ENCODE results near the gene DAG1. TPM values are rescaled to one million over a fixed set of nuclear protein-coding genes. Genes with fewer than 3 reads are reported as not detected.

DAG1 gene
- total and polyA plus RNA-seq, 7 experiments from 2014 or later, result 5.4 to 22.3 (median 16.9) TPM

- Mint-ChIP-seq H3K36me3 (peaks cover 4 to 20% (median 9%) of the 10 kb centered on the region in 5 donors), H3K4me3 (no peak overlapping the region), H3K4me1 (peaks cover 2 to 9% (median 6%) of the 10 kb centered on the region in 7 donors), H3K9me3 (no peaks in the 10 kb centered on the region), H3K27ac (no peak overlapping the region), H3K27me3 (no peaks in the 10 kb centered on the region)
- no peaks in the 10 kb centered on the region for H3K9me3 ChIP-seq (ENCODE audit: control insufficient read depth in 2 of 3, low read length in 3 of 3)
- H3K4me3 ChIP-seq (ENCODE audit: low read length), result no peak overlapping the region
- ATAC-seq, result no peak
- peaks cover 3 to 39% (median 7%) of the 10 kb centered on the region in 3 experiments for H3K36me3 ChIP-seq (ENCODE audit: control insufficient read depth in 2 of 3, insufficient read depth in 3 of 3, low read length in 3 of 3)
- POLR2A ChIA-PET, result no interaction called here
- H3K27me3 ChIP-seq (ENCODE audit: control insufficient read depth in 2 of 2, insufficient read depth in 2 of 2, low read length in 2 of 2), result no peaks in the 10 kb centered on the region
- intact Hi-C loops (cut with micrococcal nuclease), result no loop called here
- no peak for DNase-seq
- H3K27ac ChIP-seq (ENCODE audit: low read depth, low read length), result no peak overlapping the region
- CTCF ChIA-PET, result interaction anchor here (2.9 kb wide), 1 partner anchor 8 kb away, joined by 13 read pairs; no protein-coding TSS in a partner anchor
- no peaks in the 10 kb centered on the region for H3K4me1 ChIP-seq (ENCODE audit: control insufficient read depth in 2 of 2, insufficient read depth in 2 of 2, low read length in 2 of 2)
These were observed 60.6 kb downstream of the DAG1 start for GRCh38 chr3:49530701-49531100.

DNA sequence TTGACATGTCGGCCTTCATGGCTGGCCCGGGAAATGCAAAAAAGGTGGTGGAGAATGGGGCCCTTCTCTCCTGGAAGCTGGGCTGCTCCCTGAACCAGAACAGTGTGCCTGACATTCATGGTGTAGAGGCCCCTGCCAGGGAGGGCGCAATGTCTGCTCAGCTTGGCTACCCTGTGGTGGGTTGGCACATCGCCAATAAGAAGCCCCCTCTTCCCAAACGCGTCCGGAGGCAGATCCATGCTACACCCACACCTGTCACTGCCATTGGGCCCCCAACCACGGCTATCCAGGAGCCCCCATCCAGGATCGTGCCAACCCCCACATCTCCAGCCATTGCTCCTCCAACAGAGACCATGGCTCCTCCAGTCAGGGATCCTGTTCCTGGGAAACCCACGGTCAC, 61.2 kb downstream of the DAG1 start:
- Mint-ChIP-seq H3K9me3 (peaks cover 0 to 2% (median 0%) of the 10 kb centered on the region in 11 donors), H3K4me3 (no peak overlapping the region), H3K27ac (no peak overlapping the region), H3K4me1 (peaks cover 2 to 9% (median 6%) of the 10 kb centered on the region in 7 donors), H3K27me3 (no peaks in the 10 kb centered on the region), H3K36me3 (peaks cover 4 to 20% (median 9%) of the 10 kb centered on the region in 5 donors)
- no peak overlapping the region for H3K4me3 ChIP-seq (ENCODE audit: low read length)
- no peak for DNase-seq
- CTCF ChIA-PET, result interaction anchor here (2.9 kb wide), 1 partner anchor 8 kb away, joined by 13 read pairs; no protein-coding TSS in a partner anchor
- peaks cover 3 to 39% (median 7%) of the 10 kb centered on the region in 3 experiments for H3K36me3 ChIP-seq (ENCODE audit: control insufficient read depth in 2 of 3, insufficient read depth in 3 of 3, low read length in 3 of 3)
- no peaks in the 10 kb centered on the region for H3K9me3 ChIP-seq (ENCODE audit: control insufficient read depth in 2 of 3, low read length in 3 of 3)
- no peaks in the 10 kb centered on the region for H3K4me1 ChIP-seq (ENCODE audit: control insufficient read depth in 2 of 2, insufficient read depth in 2 of 2, low read length in 2 of 2)
- intact Hi-C loops (cut with micrococcal nuclease), result no loop called here
- no peaks in the 10 kb centered on the region for H3K27me3 ChIP-seq (ENCODE audit: control insufficient read depth in 2 of 2, insufficient read depth in 2 of 2, low read length in 2 of 2)
- ATAC-seq, result no peak
- POLR2A ChIA-PET, result interaction anchor here (0.6 kb wide), 1 partner anchor 246 kb away, joined by 3 read pairs; no protein-coding TSS in a partner anchor
- no peak overlapping the region for H3K27ac ChIP-seq (ENCODE audit: low read depth, low read length)

- intact Hi-C loops (cut with micrococcal nuclease), result no loop called here
- Histone ChIP-seq H3K36me3 (ENCODE audit: control insufficient read depth in 2 of 3, insufficient read depth in 3 of 3, low read length in 3 of 3) (peaks cover 3 to 39% (median 7%) of the 10 kb centered on the region in 3 experiments), H3K4me1 (ENCODE audit: control insufficient read depth in 2 of 2, insufficient read depth in 2 of 2, low read length in 2 of 2) (no peaks in the 10 kb centered on the region), H3K27ac (ENCODE audit: low read depth, low read length) (no peak overlapping the region), H3K4me3 (ENCODE audit: low read length) (no peak overlapping the region), H3K9me3 (ENCODE audit: control insufficient read depth in 2 of 3, low read length in 3 of 3) (no peaks in the 10 kb centered on the region), H3K27me3 (ENCODE audit: control insufficient read depth in 2 of 2, insufficient read depth in 2 of 2, low read length in 2 of 2) (no peaks in the 10 kb centered on the region)
- CTCF ChIA-PET, result interaction anchor here (2.9 kb wide), 1 partner anchor 7 kb away, joined by 13 read pairs; no protein-coding TSS in a partner anchor
- Mint-ChIP-seq H3K27me3 (no peaks in the 10 kb centered on the region), H3K9me3 (peaks cover 0 to 2% (median 0%) of the 10 kb centered on the region in 11 donors), H3K27ac (no peak overlapping the region), H3K4me3 (no peak overlapping the region), H3K36me3 (peaks cover 4 to 20% (median 9%) of the 10 kb centered on the region in 5 donors), H3K4me1 (peaks cover 2 to 9% (median 6%) of the 10 kb centered on the region in 7 donors)
- no peak for DNase-seq
- ATAC-seq, result no peak
- POLR2A ChIA-PET, result interaction anchor here (0.6 kb wide), 1 partner anchor 246 kb away, joined by 3 read pairs; no protein-coding TSS in a partner anchor
These were observed 61.6 kb downstream of the DAG1 start for GRCh38 chr3:49531715-49532114.

- Histone ChIP-seq H3K36me3 (ENCODE audit: control insufficient read depth in 2 of 3, insufficient read depth in 3 of 3, low read length in 3 of 3) (peaks cover 3 to 39% (median 7%) of the 10 kb centered on the region in 3 experiments), H3K9me3 (ENCODE audit: control insufficient read depth in 2 of 3, low read length in 3 of 3) (no peaks in the 10 kb centered on the region), H3K4me3 (ENCODE audit: low read length) (no peak overlapping the region), H3K27me3 (ENCODE audit: control insufficient read depth in 2 of 2, insufficient read depth in 2 of 2, low read length in 2 of 2) (no peaks in the 10 kb centered on the region), H3K4me1 (ENCODE audit: control insufficient read depth in 2 of 2, insufficient read depth in 2 of 2, low read length in 2 of 2) (no peaks in the 10 kb centered on the region), H3K27ac (ENCODE audit: low read depth, low read length) (no peak overlapping the region)
- peaks cover 0 to 6% (median 2%) of the 10 kb centered on the region in 7 donors for H3K4me1 Mint-ChIP-seq
- POLR2A ChIA-PET, result no interaction called here
- DNase-seq, result no peak
- H3K27ac Mint-ChIP-seq, result no peak overlapping the region
- H3K9me3 Mint-ChIP-seq, result peaks cover 0 to 2% (median 0%) of the 10 kb centered on the region in 11 donors
- no peaks in the 10 kb centered on the region for H3K27me3 Mint-ChIP-seq
- peaks cover 4 to 20% (median 9%) of the 10 kb centered on the region in 5 donors for H3K36me3 Mint-ChIP-seq
- CTCF ChIA-PET, result no interaction called here
- H3K4me3 Mint-ChIP-seq, result no peak overlapping the region
- intact Hi-C loops (cut with micrococcal nuclease), result no loop called here
- ATAC-seq, result no peak
These were observed 63.0 kb downstream of the DAG1 start for GRCh38 chr3:49533031-49533430.

DNA sequence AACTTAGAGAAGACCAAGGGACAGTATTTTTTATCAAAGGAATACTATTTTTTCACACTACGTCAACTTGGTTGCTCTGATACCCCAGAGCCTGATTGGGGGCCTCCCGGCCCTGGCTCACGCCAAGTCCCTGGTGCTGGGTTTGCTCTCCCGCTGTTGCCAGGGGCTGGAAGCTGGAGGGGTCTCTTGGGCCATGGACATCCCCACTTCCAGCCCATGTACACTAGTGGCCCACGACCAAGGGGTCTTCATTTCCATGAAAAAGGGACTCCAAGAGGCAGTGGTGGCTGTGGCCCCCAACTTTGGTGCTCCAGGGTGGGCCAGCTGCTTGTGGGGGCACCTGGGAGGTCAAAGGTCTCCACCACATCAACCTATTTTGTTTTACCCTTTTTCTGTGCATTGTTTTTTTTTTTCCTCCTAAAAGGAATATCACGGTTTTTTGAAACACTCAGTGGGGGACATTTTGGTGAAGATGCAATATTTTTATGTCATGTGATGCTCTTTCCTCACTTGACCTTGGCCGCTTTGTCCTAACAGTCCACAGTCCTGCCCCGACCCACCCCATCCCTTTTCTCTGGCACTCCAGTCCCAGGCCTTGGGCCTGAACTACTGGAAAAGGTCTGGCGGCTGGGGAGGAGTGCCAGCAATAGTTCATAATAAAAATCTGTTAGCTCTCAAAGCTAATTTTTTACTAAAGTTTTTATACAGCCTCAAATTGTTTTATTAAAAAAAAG, 63.9 kb downstream of the DAG1 start:
- Mint-ChIP-seq H3K27me3 (no peaks in the 10 kb centered on the region), H3K4me3 (no peak overlapping the region), H3K36me3 (peaks cover 4 to 20% (median 9%) of the 10 kb centered on the region in 5 donors), H3K9me3 (peaks cover 0 to 2% (median 0%) of the 10 kb centered on the region in 11 donors), H3K27ac (peak overlapping the region in 1 of 9 donors; percentile 5), H3K4me1 (peaks cover 0 to 6% (median 2%) of the 10 kb centered on the region in 7 donors)
- Histone ChIP-seq H3K4me1 (ENCODE audit: control insufficient read depth in 2 of 2, insufficient read depth in 2 of 2, low read length in 2 of 2) (no peaks in the 10 kb centered on the region), H3K27me3 (ENCODE audit: control insufficient read depth in 2 of 2, insufficient read depth in 2 of 2, low read length in 2 of 2) (no peaks in the 10 kb centered on the region), H3K4me3 (ENCODE audit: low read length) (no peak overlapping the region), H3K9me3 (ENCODE audit: control insufficient read depth in 2 of 3, low read length in 3 of 3) (no peaks in the 10 kb centered on the region), H3K36me3 (ENCODE audit: control insufficient read depth in 2 of 3, insufficient read depth in 3 of 3, low read length in 3 of 3) (peaks cover 3 to 39% (median 7%) of the 10 kb centered on the region in 3 experiments), H3K27ac (ENCODE audit: low read depth, low read length) (no peak overlapping the region)
- intact Hi-C loops (cut with micrococcal nuclease), result no loop called here
- ATAC-seq (no peak), DNase-seq (no peak)
- POLR2A ChIA-PET, result no interaction called here
- CTCF ChIA-PET, result no interaction called here

GRCh38 chr3:49534581-49535441, 64.7 kb downstream of the DAG1 start:
- H3K27ac ChIP-seq (ENCODE audit: low read depth, low read length), result no peak overlapping the region
- DNase-seq (no peak), ATAC-seq (no peak)
- H3K4me1 ChIP-seq (ENCODE audit: control insufficient read depth in 2 of 2, insufficient read depth in 2 of 2, low read length in 2 of 2), result peaks cover 0 to 4% of the 10 kb centered on the region in 2 donors
- Mint-ChIP-seq H3K27ac (no peak overlapping the region), H3K36me3 (peaks cover 4 to 20% (median 9%) of the 10 kb centered on the region in 5 donors), H3K27me3 (no peaks in the 10 kb centered on the region), H3K9me3 (peaks cover 0 to 2% (median 0%) of the 10 kb centered on the region in 11 donors), H3K4me3 (no peak overlapping the region), H3K4me1 (peaks cover 0 to 8% (median 4%) of the 10 kb centered on the region in 7 donors)
- ChIA-PET CTCF (no interaction called here), POLR2A (no interaction called here)
- intact Hi-C loops (cut with micrococcal nuclease), result no loop called here
- no peak overlapping the region for H3K4me3 ChIP-seq (ENCODE audit: low read length)
- H3K9me3 ChIP-seq (ENCODE audit: control insufficient read depth in 2 of 3, low read length in 3 of 3), result no peaks in the 10 kb centered on the region
- H3K27me3 ChIP-seq (ENCODE audit: control insufficient read depth in 2 of 2, insufficient read depth in 2 of 2, low read length in 2 of 2), result no peaks in the 10 kb centered on the region
- H3K36me3 ChIP-seq (ENCODE audit: control insufficient read depth in 2 of 3, insufficient read depth in 3 of 3, low read length in 3 of 3), result peaks cover 0 to 39% (median 7%) of the 10 kb centered on the region in 3 experiments
